Measurements from ENCODE around the gene TAOK3. TPM values are rescaled to one million over a fixed set of nuclear protein-coding genes. Genes with fewer than 3 reads are reported as not detected.

TAOK3 gene
- total RNA-seq, 1 donor from 2014 or later: 14.7 TPM

DNA sequence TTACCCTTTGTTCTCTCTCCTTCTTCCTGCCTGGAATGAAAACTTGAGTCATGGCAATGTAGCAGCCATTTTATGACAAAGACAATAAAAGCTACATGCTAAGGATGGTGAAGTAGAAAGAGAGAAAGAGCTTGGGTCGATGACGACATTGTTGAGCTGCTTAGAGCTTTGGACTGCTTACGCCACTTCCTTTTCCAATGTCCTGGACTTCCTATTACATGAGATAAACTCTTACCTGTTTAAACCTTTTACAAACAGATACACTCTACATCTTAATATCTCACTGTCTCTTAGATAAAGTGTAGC, 166.6 kb downstream of the TAOK3 start:
- no peak overlapping the region for H3K27ac Mint-ChIP-seq
- no peaks in the 10 kb centered on the region for H3K4me1 Mint-ChIP-seq (ENCODE audit: low read depth)

DNA sequence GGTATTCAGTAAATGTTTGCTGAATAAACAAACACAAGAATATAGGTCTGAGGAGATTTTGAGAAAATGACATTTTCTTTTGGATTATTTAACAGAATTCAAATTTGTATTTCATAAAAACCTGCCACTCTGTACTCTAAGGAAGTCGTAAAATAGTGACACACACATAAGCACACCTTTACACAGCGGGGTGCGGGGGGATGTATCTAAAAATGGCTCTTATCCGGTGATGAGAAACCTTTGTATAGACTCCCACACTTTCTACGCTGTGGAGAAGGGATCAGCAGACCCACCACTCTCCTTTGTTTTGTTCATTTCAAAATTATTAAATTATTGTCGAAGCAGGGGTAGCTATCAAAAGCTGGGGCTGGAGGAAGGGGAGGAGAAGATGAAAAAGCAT, 178.7 kb downstream of the TAOK3 start:
- Mint-ChIP-seq H3K27me3 (no peaks in the 10 kb centered on the region), H3K4me1 (ENCODE audit: low read depth) (peaks cover 9% of the 10 kb centered on the region), H3K4me3 (ENCODE audit: low read depth) (no peak overlapping the region), H3K27ac (peak overlapping the region; percentile 91), H3K36me3 (ENCODE audit: insufficient read depth) (peaks cover 9% of the 10 kb centered on the region), H3K9me3 (ENCODE audit: low read depth) (no peaks in the 10 kb centered on the region)
- no peak for DNase-seq (ENCODE audit: low spot score, unreplicated experiment)
- TF ChIP-seq, protein P1, sequence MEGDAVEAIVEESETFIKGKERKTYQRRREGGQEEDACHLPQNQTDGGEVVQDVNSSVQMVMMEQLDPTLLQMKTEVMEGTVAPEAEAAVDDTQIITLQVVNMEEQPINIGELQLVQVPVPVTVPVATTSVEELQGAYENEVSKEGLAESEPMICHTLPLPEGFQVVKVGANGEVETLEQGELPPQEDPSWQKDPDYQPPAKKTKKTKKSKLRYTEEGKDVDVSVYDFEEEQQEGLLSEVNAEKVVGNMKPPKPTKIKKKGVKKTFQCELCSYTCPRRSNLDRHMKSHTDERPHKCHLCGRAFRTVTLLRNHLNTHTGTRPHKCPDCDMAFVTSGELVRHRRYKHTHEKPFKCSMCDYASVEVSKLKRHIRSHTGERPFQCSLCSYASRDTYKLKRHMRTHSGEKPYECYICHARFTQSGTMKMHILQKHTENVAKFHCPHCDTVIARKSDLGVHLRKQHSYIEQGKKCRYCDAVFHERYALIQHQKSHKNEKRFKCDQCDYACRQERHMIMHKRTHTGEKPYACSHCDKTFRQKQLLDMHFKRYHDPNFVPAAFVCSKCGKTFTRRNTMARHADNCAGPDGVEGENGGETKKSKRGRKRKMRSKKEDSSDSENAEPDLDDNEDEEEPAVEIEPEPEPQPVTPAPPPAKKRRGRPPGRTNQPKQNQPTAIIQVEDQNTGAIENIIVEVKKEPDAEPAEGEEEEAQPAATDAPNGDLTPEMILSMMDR (IDR thresholded peaks at IDR 0.05; ENCODE audit: unreplicated experiment): no peak

More for the DNA sequence above, 166.6 kb downstream of the TAOK3 start:
- Mint-ChIP-seq H3K36me3 (ENCODE audit: insufficient read depth) (no peaks in the 10 kb centered on the region), H3K9me3 (ENCODE audit: low read depth) (no peaks in the 10 kb centered on the region), H3K4me3 (ENCODE audit: low read depth) (no peak overlapping the region), H3K27me3 (no peaks in the 10 kb centered on the region)
- TF ChIP-seq, protein P1 (IDR thresholded peaks at IDR 0.05; ENCODE audit: unreplicated experiment): no peak
- DNase-seq (ENCODE audit: low spot score, unreplicated experiment): no peak

DNA sequence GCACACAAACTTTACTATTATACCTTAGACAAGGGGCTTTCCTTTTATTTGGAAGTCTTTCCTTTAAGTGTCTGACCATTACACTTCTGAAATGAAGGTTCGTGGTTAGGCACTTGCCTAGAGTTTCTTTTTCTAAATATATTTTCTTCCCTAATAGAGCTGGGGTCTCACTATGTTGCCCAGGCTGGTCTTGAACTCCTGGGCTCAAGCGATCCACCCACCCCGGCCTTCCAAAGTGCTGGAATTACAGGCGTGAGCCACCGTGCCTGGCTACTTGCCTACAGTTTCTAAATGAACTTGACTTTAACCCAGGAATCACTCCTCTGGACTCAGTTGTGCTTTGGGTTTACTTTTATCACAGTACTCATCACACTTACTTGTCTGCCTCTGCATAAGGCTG, 179.2 kb downstream of the TAOK3 start:
- no peak for DNase-seq (ENCODE audit: low spot score, unreplicated experiment)
- H3K4me3 Mint-ChIP-seq (ENCODE audit: low read depth): no peak overlapping the region
- H3K27me3 Mint-ChIP-seq: no peaks in the 10 kb centered on the region
- H3K4me1 Mint-ChIP-seq (ENCODE audit: low read depth): peaks cover 9% of the 10 kb centered on the region
- peaks cover 8% of the 10 kb centered on the region for H3K36me3 Mint-ChIP-seq (ENCODE audit: insufficient read depth)
- TF ChIP-seq, protein P1 (IDR thresholded peaks at IDR 0.05; ENCODE audit: unreplicated experiment): no peak
- no peak overlapping the region for H3K27ac Mint-ChIP-seq
- H3K9me3 Mint-ChIP-seq (ENCODE audit: low read depth): no peaks in the 10 kb centered on the region

DNA sequence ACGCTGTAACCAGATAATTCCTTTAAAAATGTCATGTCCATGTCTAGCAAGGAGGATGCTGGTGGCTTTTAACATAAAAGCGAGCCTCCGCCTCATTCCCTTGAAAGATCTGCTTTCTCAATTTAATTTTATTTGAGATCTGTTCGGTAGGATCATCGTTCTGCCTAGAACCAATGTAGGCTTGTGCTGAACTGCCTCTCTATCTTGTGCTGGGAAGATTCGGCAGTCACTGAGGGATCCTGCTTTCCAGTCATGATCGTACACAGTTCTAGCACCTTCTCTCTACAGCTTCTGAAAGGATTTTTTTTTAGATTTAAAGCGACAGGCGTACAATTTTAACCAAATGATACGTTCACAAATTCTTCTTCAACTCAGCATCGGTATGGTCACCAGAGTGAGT, 182.4 kb downstream of the TAOK3 start:
- peaks cover 9% of the 10 kb centered on the region for H3K4me1 Mint-ChIP-seq (ENCODE audit: low read depth)
- H3K27me3 Mint-ChIP-seq: no peaks in the 10 kb centered on the region
- TF ChIP-seq, protein P1 (IDR thresholded peaks at IDR 0.05; ENCODE audit: unreplicated experiment): no peak
- DNase-seq (ENCODE audit: low spot score, unreplicated experiment): no peak
- H3K9me3 Mint-ChIP-seq (ENCODE audit: low read depth): no peaks in the 10 kb centered on the region
- H3K4me3 Mint-ChIP-seq (ENCODE audit: low read depth): peak overlapping the region; percentile 45
- H3K36me3 Mint-ChIP-seq (ENCODE audit: insufficient read depth): no peaks in the 10 kb centered on the region
- H3K27ac Mint-ChIP-seq: peak overlapping the region; percentile 71

DNA sequence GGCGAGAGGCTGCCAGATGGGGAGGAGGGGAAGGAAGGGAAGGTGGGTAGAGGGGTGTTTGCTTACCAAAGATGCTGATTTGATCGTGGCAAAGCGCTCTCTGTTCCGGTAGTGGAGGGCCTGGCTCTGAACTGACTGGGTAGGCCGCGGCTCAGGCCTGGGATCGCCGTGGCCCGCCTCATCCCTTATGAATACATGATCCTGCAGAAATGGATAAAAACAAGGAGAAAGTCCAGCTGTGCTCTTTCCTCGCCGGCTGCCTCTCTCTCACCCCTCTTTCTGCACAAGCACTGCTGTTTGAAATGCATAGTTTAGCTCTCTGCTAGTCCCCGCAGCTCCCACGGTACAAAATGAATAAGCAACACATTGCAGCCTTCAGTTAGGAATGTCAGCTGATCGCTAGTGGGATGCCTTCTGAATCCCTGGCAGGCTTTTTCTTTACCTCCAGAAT, 182.9 kb downstream of the TAOK3 start:
- TF ChIP-seq, protein P1 (IDR thresholded peaks at IDR 0.05; ENCODE audit: unreplicated experiment): no peak
- no peaks in the 10 kb centered on the region for H3K9me3 Mint-ChIP-seq (ENCODE audit: low read depth)
- no peaks in the 10 kb centered on the region for H3K27me3 Mint-ChIP-seq
- H3K4me3 Mint-ChIP-seq (ENCODE audit: low read depth): peak overlapping the region; percentile 45
- no peaks in the 10 kb centered on the region for H3K36me3 Mint-ChIP-seq (ENCODE audit: insufficient read depth)
- no peak for DNase-seq (ENCODE audit: low spot score, unreplicated experiment)
- H3K27ac Mint-ChIP-seq: peak overlapping the region; percentile 93
- peaks cover 9% of the 10 kb centered on the region for H3K4me1 Mint-ChIP-seq (ENCODE audit: low read depth)
